Fibroblast of lung (primary cell): Measurements from ENCODE around the gene KLHL17.

ENCODE experiments used
- EZH2 ChIP-seq: IDR thresholded peaks from 2 replicates; pipeline ENCODE4 v1.5.1; 2012; ENCODE audit warnings: low read length, control low read depth, mild to moderate bottlenecking; ENCODE audit errors: missing control alignments
- TF ChIP-seq, protein P1 (sequence below), 2 donors: IDR thresholded peaks in 1 of 2; conservative IDR thresholded peaks in 1 of 2; 1 replicate in 1 of 2; 2 replicates in 1 of 2; pipeline ENCODE4 v1.5.1; 2011 to 2012; ENCODE audit warnings: low read length in 2 of 2, control low read depth in 1 of 2, inconsistent platforms in 1 of 2, low read depth in 1 of 2, mild to moderate bottlenecking in 1 of 2

GRCh38 chr1:980602-981395 lies 20.4 kb downstream of the KLHL17 start:
- TF ChIP-seq, protein P1, sequence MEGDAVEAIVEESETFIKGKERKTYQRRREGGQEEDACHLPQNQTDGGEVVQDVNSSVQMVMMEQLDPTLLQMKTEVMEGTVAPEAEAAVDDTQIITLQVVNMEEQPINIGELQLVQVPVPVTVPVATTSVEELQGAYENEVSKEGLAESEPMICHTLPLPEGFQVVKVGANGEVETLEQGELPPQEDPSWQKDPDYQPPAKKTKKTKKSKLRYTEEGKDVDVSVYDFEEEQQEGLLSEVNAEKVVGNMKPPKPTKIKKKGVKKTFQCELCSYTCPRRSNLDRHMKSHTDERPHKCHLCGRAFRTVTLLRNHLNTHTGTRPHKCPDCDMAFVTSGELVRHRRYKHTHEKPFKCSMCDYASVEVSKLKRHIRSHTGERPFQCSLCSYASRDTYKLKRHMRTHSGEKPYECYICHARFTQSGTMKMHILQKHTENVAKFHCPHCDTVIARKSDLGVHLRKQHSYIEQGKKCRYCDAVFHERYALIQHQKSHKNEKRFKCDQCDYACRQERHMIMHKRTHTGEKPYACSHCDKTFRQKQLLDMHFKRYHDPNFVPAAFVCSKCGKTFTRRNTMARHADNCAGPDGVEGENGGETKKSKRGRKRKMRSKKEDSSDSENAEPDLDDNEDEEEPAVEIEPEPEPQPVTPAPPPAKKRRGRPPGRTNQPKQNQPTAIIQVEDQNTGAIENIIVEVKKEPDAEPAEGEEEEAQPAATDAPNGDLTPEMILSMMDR (conservative IDR thresholded peaks at IDR 0.05 in 1 of 2, IDR thresholded peaks at IDR 0.05 in 1 of 2; ENCODE audit: low read depth in 1 of 2, low read length in 2 of 2): no peak
- TF ChIP-seq EZH2: no peak
